ENCODE data around the gene CDH13. TPM values are rescaled to one million over a fixed set of nuclear protein-coding genes. Genes with fewer than 3 reads are reported as not detected.

Gene CDH13
- total RNA-seq, 1 donor from 2014 or later: not detected

DNA sequence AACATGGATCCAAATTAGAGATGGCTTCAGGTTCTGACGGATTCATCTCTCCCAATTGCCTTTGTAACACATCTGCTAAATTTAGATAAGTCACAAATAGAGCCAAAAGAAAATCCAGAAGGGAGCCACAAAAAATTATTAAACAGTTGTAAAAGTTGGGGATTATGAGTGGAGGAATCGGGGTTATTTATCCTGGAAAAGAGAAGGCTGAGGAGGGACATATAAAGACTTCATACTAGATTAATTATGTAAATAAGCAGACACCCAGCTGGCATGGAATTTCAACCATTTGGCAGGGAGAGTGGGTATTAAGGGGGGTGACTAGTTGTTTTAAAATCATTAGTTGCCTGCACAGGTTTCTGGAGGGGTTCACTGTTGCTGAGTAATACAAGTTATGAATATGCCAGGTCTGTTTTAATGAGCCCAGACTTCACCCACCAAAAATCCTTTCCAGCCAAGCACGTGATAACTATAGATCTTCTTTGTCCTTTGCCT is 89.6 kb downstream of the CDH13 start:
- DNase-seq: no peak
- Mint-ChIP-seq H3K4me1 (no peaks in the 10 kb centered on the region), H3K9me3 (no peaks in the 10 kb centered on the region), H3K27me3 (peaks cover 3% of the 10 kb centered on the region), H3K4me3 (no peak overlapping the region), H3K27ac (no peak overlapping the region), H3K36me3 (ENCODE audit: low read depth) (no peaks in the 10 kb centered on the region)
- ATAC-seq (ENCODE audit: low read depth): no peak
- intact Hi-C loops (cut with micrococcal nuclease): no loop called here
- POLR2A ChIA-PET: no interaction called here
- TF ChIP-seq, protein P1, sequence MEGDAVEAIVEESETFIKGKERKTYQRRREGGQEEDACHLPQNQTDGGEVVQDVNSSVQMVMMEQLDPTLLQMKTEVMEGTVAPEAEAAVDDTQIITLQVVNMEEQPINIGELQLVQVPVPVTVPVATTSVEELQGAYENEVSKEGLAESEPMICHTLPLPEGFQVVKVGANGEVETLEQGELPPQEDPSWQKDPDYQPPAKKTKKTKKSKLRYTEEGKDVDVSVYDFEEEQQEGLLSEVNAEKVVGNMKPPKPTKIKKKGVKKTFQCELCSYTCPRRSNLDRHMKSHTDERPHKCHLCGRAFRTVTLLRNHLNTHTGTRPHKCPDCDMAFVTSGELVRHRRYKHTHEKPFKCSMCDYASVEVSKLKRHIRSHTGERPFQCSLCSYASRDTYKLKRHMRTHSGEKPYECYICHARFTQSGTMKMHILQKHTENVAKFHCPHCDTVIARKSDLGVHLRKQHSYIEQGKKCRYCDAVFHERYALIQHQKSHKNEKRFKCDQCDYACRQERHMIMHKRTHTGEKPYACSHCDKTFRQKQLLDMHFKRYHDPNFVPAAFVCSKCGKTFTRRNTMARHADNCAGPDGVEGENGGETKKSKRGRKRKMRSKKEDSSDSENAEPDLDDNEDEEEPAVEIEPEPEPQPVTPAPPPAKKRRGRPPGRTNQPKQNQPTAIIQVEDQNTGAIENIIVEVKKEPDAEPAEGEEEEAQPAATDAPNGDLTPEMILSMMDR (IDR thresholded peaks at IDR 0.05): no peak
- CTCF ChIA-PET: no interaction called here

GRCh38 chr16:82720414-82720813 is 93.6 kb downstream of the CDH13 start:
- POLR2A ChIA-PET: no interaction called here
- H3K4me3 Mint-ChIP-seq: no peak overlapping the region
- no peaks in the 10 kb centered on the region for H3K9me3 Mint-ChIP-seq
- intact Hi-C loops (cut with micrococcal nuclease): no loop called here
- CTCF ChIA-PET: no interaction called here
- ATAC-seq (ENCODE audit: low read depth): no peak
- no peaks in the 10 kb centered on the region for H3K4me1 Mint-ChIP-seq
- H3K36me3 Mint-ChIP-seq (ENCODE audit: low read depth): no peaks in the 10 kb centered on the region
- TF ChIP-seq, protein P1 (IDR thresholded peaks at IDR 0.05): no peak
- no peak for DNase-seq
- peaks cover 3% of the 10 kb centered on the region for H3K27me3 Mint-ChIP-seq
- H3K27ac Mint-ChIP-seq: no peak overlapping the region

DNA sequence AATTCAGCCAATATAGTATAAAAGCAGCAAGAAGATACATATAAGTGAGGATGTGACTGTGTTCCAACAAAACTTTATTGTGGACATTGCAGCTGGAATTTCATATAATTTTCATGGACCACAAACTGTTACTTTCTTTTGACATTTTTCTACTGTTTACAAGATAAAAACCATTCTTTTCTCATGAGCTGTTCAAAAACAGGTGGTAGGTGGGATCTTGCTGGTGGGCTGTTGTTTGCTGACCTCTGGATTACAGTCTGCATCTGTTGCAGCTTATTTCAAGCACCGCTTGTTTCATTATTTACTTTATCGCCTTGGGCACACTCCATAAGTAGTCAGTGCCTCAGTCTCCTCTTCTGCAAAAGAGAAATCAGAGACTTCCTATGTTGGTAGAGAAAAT is 99.5 kb downstream of the CDH13 start:
- ChIA-PET CTCF (no interaction called here), POLR2A (no interaction called here)
- Mint-ChIP-seq H3K27me3 (no peaks in the 10 kb centered on the region), H3K9me3 (peaks cover 8% of the 10 kb centered on the region), H3K27ac (no peak overlapping the region), H3K36me3 (ENCODE audit: low read depth) (no peaks in the 10 kb centered on the region), H3K4me3 (no peak overlapping the region), H3K4me1 (peaks cover 11% of the 10 kb centered on the region)
- no peak for ATAC-seq (ENCODE audit: low read depth)
- TF ChIP-seq, protein P1 (IDR thresholded peaks at IDR 0.05): no peak
- intact Hi-C loops (cut with micrococcal nuclease): loop anchor here (5.0 kb wide), 2 partner anchors 56 to 74 kb away; no protein-coding TSS in a partner anchor
- DNase-seq: no peak

DNA sequence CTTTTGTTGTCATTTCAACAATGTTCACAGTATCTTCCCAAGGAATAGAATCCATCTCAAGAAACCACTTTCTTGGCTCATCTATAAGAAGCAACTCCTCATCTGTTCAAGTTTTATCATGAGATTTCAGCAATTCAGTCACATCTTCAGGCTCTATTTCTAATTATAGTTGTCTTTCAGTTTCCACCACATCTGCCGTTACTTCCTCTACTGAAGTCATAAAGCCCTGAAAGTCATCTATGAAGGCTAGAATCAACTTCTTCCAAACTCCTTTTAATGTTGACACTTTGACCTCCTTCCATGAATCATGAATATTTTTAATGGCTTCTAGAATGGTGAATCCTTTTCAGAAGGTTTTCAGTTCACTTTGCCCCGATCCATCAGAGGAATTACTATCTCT is 102.1 kb downstream of the CDH13 start:
- peaks cover 8% of the 10 kb centered on the region for H3K9me3 Mint-ChIP-seq
- ChIA-PET POLR2A (no interaction called here), CTCF (no interaction called here)
- H3K27me3 Mint-ChIP-seq: no peaks in the 10 kb centered on the region
- no peaks in the 10 kb centered on the region for H3K36me3 Mint-ChIP-seq (ENCODE audit: low read depth)
- intact Hi-C loops (cut with micrococcal nuclease): loop anchor here (5.0 kb wide), 2 partner anchors 53 to 77 kb away; no protein-coding TSS in a partner anchor
- H3K4me1 Mint-ChIP-seq: peaks cover 11% of the 10 kb centered on the region
- no peak for ATAC-seq (ENCODE audit: low read depth)
- no peak for DNase-seq
- H3K4me3 Mint-ChIP-seq: no peak overlapping the region
- H3K27ac Mint-ChIP-seq: no peak overlapping the region
- TF ChIP-seq, protein P1 (IDR thresholded peaks at IDR 0.05): no peak

- ChIA-PET CTCF (no interaction called here), POLR2A (no interaction called here)
- no peak for ATAC-seq (ENCODE audit: low read depth)
Observed at GRCh38 chr16:82730901-82731300, 104.1 kb downstream of the CDH13 start.

More at GRCh38 chr16:82730901-82731300, 104.1 kb downstream of the CDH13 start:
- H3K36me3 Mint-ChIP-seq (ENCODE audit: low read depth): no peaks in the 10 kb centered on the region
- no peak overlapping the region for H3K27ac Mint-ChIP-seq
- no peaks in the 10 kb centered on the region for H3K27me3 Mint-ChIP-seq
- peaks cover 8% of the 10 kb centered on the region for H3K9me3 Mint-ChIP-seq
- no peak overlapping the region for H3K4me3 Mint-ChIP-seq
- intact Hi-C loops (cut with micrococcal nuclease): no loop called here
- no peak for DNase-seq
- H3K4me1 Mint-ChIP-seq: peaks cover 11% of the 10 kb centered on the region
- TF ChIP-seq, protein P1 (IDR thresholded peaks at IDR 0.05): no peak

Data from activated B cell treated with CpG ODN at 0.5 μM for 24 hours (primary cell).